Measurements from ENCODE around the gene SEMA3G. TPM values are rescaled to one million over a fixed set of nuclear protein-coding genes. Genes with fewer than 3 reads are reported as not detected.

SEMA3G gene
- total and polyA plus RNA-seq, 2 experiments from 2014 or later, result 0.47 to 2.5 TPM

DNA sequence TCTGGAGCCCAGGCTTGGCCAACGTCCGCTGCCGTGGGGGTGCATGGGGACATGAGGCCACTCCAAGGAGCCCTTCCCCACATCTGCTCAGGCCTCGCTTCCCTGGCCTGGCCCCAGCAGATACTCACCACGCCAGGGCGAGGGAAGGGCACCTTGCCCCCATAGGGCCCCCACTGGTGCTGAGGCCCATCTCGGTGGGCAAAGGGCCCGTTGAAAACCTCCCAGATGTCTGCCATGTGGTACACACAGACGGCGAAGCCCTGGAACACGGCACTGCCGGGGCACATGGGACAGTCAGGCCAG is 4.7 kb downstream of the SEMA3G start:
- H3K27ac Mint-ChIP-seq, result no peak overlapping the region
- TF ChIP-seq ZNF331 (CRISPR knock-in tag; IDR thresholded peaks at IDR 0.05; ENCODE audit: low read depth) (no peak), EZH2 (IDR thresholded peaks at IDR 0.05; ENCODE audit: low read depth, unreplicated experiment) (no peak), STAT1 (IDR thresholded peaks at IDR 0.05; ENCODE audit: unreplicated experiment) (no peak), POLR2AphosphoS5 (IDR thresholded peaks at IDR 0.05; ENCODE audit: low read depth) (no peak), NANOG (IDR thresholded peaks at IDR 0.05; ENCODE audit: borderline replicate concordance) (no peak), EZH2phosphoT487 (IDR thresholded peaks at IDR 0.05; ENCODE audit: unreplicated experiment) (no peak), CREB1 (CRISPR knock-in tag; IDR thresholded peaks at IDR 0.05; ENCODE audit: low read depth) (no peak), ZNF114 (CRISPR knock-in tag; IDR thresholded peaks at IDR 0.05) (no peak), JUNB (IDR thresholded peaks at IDR 0.05; ENCODE audit: unreplicated experiment) (no peak)
- TF ChIP-seq, protein P1, sequence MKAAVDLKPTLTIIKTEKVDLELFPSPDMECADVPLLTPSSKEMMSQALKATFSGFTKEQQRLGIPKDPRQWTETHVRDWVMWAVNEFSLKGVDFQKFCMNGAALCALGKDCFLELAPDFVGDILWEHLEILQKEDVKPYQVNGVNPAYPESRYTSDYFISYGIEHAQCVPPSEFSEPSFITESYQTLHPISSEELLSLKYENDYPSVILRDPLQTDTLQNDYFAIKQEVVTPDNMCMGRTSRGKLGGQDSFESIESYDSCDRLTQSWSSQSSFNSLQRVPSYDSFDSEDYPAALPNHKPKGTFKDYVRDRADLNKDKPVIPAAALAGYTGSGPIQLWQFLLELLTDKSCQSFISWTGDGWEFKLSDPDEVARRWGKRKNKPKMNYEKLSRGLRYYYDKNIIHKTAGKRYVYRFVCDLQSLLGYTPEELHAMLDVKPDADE (IDR thresholded peaks at IDR 0.05), result no peak
- TF ChIP-seq, protein P2, sequence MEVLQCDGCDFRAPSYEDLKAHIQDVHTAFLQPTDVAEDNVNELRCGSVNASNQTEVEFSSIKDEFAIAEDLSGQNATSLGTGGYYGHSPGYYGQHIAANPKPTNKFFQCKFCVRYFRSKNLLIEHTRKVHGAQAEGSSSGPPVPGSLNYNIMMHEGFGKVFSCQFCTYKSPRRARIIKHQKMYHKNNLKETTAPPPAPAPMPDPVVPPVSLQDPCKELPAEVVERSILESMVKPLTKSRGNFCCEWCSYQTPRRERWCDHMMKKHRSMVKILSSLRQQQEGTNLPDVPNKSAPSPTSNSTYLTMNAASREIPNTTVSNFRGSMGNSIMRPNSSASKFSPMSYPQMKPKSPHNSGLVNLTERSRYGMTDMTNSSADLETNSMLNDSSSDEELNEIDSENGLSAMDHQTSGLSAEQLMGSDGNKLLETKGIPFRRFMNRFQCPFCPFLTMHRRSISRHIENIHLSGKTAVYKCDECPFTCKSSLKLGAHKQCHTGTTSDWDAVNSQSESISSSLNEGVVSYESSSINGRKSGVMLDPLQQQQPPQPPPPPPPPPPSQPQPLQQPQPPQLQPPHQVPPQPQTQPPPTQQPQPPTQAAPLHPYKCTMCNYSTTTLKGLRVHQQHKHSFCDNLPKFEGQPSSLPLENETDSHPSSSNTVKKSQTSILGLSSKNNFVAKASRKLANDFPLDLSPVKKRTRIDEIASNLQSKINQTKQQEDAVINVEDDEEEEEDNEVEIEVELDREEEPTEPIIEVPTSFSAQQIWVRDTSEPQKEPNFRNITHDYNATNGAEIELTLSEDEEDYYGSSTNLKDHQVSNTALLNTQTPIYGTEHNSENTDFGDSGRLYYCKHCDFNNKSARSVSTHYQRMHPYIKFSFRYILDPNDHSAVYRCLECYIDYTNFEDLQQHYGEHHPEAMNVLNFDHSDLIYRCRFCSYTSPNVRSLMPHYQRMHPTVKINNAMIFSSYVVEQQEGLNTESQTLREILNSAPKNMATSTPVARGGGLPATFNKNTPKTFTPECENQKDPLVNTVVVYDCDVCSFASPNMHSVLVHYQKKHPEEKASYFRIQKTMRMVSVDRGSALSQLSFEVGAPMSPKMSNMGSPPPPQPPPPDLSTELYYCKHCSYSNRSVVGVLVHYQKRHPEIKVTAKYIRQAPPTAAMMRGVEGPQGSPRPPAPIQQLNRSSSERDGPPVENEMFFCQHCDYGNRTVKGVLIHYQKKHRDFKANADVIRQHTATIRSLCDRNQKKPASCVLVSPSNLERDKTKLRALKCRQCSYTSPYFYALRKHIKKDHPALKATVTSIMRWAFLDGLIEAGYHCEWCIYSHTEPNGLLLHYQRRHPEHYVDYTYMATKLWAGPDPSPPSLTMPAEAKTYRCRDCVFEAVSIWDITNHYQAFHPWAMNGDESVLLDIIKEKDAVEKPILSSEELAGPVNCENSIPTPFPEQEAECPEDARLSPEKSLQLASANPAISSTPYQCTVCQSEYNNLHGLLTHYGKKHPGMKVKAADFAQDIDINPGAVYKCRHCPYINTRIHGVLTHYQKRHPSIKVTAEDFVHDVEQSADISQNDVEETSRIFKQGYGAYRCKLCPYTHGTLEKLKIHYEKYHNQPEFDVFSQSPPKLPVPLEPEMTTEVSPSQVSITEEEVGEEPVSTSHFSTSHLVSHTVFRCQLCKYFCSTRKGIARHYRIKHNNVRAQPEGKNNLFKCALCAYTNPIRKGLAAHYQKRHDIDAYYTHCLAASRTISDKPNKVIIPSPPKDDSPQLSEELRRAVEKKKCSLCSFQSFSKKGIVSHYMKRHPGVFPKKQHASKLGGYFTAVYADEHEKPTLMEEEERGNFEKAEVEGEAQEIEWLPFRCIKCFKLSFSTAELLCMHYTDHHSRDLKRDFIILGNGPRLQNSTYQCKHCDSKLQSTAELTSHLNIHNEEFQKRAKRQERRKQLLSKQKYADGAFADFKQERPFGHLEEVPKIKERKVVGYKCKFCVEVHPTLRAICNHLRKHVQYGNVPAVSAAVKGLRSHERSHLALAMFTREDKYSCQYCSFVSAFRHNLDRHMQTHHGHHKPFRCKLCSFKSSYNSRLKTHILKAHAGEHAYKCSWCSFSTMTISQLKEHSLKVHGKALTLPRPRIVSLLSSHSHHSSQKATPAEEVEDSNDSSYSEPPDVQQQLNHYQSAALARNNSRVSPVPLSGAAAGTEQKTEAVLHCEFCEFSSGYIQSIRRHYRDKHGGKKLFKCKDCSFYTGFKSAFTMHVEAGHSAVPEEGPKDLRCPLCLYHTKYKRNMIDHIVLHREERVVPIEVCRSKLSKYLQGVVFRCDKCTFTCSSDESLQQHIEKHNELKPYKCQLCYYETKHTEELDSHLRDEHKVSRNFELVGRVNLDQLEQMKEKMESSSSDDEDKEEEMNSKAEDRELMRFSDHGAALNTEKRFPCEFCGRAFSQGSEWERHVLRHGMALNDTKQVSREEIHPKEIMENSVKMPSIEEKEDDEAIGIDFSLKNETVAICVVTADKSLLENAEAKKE (CRISPR knock-in tag; IDR thresholded peaks at IDR 0.05), result no peak
- TF ChIP-seq, protein P3, sequence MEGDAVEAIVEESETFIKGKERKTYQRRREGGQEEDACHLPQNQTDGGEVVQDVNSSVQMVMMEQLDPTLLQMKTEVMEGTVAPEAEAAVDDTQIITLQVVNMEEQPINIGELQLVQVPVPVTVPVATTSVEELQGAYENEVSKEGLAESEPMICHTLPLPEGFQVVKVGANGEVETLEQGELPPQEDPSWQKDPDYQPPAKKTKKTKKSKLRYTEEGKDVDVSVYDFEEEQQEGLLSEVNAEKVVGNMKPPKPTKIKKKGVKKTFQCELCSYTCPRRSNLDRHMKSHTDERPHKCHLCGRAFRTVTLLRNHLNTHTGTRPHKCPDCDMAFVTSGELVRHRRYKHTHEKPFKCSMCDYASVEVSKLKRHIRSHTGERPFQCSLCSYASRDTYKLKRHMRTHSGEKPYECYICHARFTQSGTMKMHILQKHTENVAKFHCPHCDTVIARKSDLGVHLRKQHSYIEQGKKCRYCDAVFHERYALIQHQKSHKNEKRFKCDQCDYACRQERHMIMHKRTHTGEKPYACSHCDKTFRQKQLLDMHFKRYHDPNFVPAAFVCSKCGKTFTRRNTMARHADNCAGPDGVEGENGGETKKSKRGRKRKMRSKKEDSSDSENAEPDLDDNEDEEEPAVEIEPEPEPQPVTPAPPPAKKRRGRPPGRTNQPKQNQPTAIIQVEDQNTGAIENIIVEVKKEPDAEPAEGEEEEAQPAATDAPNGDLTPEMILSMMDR (conservative IDR thresholded peaks at IDR 0.05; ENCODE audit: low read depth in 2 of 2), result no peak
- TF ChIP-seq, protein P4, sequence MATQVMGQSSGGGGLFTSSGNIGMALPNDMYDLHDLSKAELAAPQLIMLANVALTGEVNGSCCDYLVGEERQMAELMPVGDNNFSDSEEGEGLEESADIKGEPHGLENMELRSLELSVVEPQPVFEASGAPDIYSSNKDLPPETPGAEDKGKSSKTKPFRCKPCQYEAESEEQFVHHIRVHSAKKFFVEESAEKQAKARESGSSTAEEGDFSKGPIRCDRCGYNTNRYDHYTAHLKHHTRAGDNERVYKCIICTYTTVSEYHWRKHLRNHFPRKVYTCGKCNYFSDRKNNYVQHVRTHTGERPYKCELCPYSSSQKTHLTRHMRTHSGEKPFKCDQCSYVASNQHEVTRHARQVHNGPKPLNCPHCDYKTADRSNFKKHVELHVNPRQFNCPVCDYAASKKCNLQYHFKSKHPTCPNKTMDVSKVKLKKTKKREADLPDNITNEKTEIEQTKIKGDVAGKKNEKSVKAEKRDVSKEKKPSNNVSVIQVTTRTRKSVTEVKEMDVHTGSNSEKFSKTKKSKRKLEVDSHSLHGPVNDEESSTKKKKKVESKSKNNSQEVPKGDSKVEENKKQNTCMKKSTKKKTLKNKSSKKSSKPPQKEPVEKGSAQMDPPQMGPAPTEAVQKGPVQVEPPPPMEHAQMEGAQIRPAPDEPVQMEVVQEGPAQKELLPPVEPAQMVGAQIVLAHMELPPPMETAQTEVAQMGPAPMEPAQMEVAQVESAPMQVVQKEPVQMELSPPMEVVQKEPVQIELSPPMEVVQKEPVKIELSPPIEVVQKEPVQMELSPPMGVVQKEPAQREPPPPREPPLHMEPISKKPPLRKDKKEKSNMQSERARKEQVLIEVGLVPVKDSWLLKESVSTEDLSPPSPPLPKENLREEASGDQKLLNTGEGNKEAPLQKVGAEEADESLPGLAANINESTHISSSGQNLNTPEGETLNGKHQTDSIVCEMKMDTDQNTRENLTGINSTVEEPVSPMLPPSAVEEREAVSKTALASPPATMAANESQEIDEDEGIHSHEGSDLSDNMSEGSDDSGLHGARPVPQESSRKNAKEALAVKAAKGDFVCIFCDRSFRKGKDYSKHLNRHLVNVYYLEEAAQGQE (IDR thresholded peaks at IDR 0.05; ENCODE audit: unreplicated experiment), result no peak
- Histone ChIP-seq H3K4me2 (no peak overlapping the region), H3F3A (replicated peaks; ENCODE audit: low read depth) (no peaks in the 10 kb centered on the region), H3K9me2 (ENCODE audit: insufficient read depth) (peaks cover 2% of the 10 kb centered on the region; the same call in 1 of the 2 replicates), H3K27me3 (ENCODE audit: insufficient read depth) (no peaks in the 10 kb centered on the region), H3K27ac (ENCODE audit: low read depth) (no peak overlapping the region), H3K4me1 (ENCODE audit: insufficient read depth) (no peaks in the 10 kb centered on the region), H3K36me3 (ENCODE audit: insufficient read depth) (no peaks in the 10 kb centered on the region), H3K4me3 (no peak overlapping the region), H2AFZ (no peak overlapping the region), H3K79me2 (replicated peaks; ENCODE audit: insufficient read depth) (no peaks in the 10 kb centered on the region), H4K20me1 (replicated peaks; ENCODE audit: insufficient read depth) (no peaks in the 10 kb centered on the region)
- H3K4me3 Mint-ChIP-seq, result no peak overlapping the region
- H3K36me3 Mint-ChIP-seq (ENCODE audit: low read depth), result no peaks in the 10 kb centered on the region; the same call in 2 of the 3 replicates
- DNase-seq (ENCODE audit: low spot score) (no peak), ATAC-seq (no peak)
- no peaks in the 10 kb centered on the region for H3K9me3 Mint-ChIP-seq
- H3K27me3 Mint-ChIP-seq (ENCODE audit: insufficient read depth, low read depth, poor library complexity), result peaks cover 12% of the 10 kb centered on the region
- H3K4me1 Mint-ChIP-seq, result peaks cover 8% of the 10 kb centered on the region; the same call in 2 of the 3 replicates

Data from GM23338 (cell line).